ENCODE measurements around the gene GPRC5C.

GPRC5C gene

GRCh38 chr17:74453665-74454196, 21.8 kb downstream of the GPRC5C start:
- DNase-seq = no peak

- DNase-seq = peak; percentile 86
Measured at GRCh38 chr17:74454197-74455024, 22.5 kb downstream of the GPRC5C start.

DNA sequence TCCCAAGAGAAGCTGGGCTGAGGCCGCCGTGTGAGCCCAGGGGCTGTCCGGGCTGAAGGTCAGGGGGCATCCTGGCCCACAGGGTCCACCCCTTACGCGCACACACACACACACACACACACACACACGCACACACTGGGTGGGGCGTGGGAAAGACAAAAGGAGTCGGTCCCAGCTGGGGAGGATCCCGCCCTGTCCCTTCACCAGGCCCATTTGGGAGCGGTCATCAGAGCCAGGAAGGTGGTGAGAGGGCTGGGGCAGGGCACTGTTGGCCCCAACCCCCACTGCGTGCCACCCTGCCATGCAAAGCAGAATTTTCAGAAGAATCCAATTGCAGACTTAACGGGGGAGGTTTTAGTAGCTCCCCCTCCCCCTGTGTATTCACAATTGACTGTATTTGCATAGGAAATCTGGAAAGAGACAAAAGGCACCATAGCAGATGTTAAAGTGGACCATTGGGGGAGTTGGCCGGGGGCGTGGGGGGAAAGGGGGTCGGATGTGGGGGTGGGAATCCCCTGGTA, 23.2 kb downstream of the GPRC5C start:
- DNase-seq = no peak

DNA sequence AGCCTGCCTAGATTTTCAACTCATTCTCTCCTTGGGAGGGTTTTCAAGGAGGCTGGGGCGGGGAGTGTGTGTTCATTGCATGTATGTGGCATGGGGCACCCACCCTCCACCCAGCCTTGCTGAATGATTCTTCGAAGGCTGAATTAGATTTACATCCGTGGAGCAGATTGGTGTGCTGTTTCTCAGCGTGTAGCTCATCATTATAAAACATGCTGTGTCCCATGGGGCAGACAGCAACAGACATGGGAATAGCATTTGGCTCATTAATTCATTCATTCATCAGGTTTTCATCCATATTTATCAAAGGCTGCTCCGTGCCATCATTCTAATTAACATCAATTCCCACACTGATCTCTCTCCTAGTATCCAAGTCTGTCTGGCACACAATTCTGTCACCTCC, 23.9 kb downstream of the GPRC5C start:
- DNase-seq = no peak

DNA sequence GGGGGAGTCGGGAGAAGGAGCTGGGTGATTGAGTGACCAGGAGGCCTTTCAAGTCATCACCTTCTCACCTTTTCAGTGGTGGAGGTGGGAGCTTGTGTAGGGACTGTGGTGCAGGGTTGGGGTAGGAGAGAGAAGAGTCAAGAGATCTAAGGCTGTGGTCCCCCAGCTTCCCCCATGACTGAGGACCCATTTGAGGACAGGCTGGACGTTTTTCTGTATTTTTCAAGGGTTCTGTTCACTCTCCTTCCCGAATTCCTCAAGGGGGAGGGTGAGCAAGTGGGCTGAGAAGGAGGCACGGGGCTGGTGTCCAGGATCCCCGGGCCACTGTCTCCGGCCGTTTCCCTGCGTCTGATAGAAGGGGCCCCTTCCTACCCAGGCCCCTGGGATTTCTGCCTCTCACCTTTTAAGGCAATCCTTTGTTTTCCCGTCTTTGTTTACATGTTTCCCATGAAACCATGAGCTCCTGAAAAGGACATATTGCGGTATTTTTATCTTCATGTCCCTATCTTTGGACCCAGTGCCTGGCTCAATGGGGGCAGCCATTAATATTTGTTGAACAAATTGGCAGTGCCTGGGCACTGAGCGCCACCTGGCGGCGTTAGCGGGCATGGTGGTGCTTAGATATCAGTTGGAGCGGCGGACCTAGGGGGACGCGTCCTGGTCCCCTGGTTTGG, 25.4 kb downstream of the GPRC5C start:
- peak; percentile 87 for DNase-seq

DNA sequence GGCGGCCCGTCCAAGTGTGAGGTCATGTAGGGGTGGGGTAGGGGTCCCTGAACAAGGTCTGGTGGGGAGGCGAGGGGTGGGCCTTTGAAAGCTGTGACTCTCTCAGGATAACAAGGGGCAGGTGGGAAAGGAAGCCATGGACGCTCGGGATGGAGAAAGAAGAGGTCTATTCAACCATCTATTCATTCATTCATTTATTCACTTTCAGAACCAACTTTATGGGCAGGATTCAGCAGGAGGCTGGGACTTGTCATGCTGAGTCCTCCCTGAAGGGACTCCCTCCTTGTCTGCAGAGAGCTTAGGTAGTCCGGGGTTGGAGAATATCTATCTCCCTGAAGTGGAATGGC, 25.9 kb downstream of the GPRC5C start:
- no peak for DNase-seq

DNA sequence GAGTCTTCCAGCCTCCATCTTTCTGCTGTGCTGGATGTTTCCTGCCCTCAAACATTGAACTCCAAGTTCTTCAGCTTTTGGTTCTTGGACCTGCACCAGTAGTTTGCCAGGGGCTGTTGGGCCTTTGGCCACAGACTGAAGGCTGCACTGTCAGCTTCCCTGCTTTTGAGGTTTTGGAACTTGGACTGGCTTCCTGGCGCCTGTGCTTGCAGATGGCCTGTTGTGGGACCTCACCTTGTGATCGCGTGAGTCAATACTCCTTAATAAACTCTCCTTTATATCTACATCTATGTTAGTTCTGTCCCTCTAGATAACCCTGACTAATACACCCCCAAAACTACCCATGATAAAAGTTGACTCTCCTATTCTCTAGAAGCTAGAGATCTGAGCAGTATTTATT, 26.9 kb downstream of the GPRC5C start:
- no peak for DNase-seq

- no peak for DNase-seq
Measured at GRCh38 chr17:74459622-74460021, 27.7 kb downstream of the GPRC5C start.

GRCh38 chr17:74460241-74460640, 28.4 kb downstream of the GPRC5C start:
- DNase-seq = no peak

DNA sequence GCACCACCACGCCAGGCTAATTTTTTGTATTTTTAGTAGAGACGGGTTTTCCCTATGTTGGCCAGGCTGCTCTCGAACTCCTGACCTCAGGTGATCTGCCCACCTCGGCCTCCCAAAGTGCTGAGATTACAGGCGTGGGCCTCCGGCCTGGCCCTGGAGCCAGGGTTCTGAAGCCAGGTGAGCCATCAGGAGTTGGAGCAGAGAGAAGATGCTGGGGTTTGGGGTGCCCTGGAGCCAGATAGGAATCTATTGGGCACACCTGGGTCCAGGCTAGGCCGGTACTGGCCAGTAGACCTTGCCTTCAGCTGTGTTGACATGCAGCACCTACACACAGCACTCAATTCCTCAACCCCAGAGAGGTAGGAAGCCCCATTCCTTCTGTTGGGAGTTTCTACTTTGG, 29.1 kb downstream of the GPRC5C start:
- DNase-seq = no peak

GRCh38 chr17:74461611-74462010, 29.7 kb downstream of the GPRC5C start:
- DNase-seq = no peak

- DNase-seq = no peak
Measured at GRCh38 chr17:74464730-74465377, 33.0 kb downstream of the GPRC5C start.

DNA sequence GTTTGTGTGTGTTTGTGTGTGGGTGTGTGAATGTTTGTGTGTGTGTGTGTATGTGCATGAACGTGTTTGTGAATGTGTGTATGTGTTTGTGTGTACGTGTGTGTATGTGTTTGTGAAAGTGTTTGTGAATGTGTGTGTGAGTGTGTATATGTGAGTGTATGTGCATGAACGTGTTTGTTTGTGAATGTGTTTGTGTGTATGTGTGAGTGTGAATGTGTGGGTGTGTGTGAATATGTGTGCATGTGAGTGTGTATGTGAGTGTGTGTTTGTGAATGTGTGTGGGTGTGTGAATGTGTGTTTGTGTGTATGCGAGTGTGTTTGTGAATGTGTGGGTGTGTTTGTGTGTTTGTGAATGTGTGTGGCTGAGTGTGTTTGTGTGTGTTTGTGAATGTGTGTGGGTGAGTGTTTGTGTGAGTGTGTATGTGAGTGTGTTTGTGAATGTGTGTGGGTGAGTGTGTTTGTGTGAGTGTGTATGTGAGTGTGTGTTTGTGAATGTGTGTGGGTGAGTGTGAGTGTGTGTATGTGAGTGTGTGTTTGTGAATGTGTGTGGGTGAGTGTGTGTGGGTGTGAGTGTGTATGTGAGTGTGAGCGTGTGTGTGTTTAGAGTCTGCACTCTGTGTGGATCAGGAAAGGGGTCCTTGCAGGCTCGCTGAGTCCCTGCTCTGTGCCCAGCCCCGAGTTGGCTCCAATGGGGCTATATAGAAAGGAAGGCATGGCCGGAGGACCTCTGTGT, 33.7 kb downstream of the GPRC5C start:
- DNase-seq = no peak

- no peak for DNase-seq
Measured at GRCh38 chr17:74466111-74466827, 34.4 kb downstream of the GPRC5C start, which contains the start of gene CD300A. CD300A (plus strand) TSS chr17:74466634; CDS start chr17:74466704, 70 bp downstream.

DNA sequence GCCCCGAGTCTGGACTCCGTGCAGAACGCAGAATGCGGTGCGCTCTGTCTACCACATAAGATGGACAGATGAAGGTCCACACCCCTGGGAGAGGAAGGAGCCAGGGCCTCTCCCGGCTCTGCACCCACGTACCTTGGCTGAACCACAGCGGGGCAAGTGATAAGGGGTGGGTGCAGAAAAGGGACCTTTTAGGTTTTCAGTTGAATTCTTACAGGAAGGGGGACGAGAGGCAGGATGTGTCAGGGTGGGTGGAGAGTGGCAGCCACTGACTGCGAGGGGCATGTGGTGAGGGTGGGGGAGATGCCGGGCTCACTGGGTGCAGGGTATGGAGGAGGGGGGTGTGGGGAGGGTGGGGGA, 34.9 kb downstream of the GPRC5C start:
- peak; percentile 51 for DNase-seq

DNA sequence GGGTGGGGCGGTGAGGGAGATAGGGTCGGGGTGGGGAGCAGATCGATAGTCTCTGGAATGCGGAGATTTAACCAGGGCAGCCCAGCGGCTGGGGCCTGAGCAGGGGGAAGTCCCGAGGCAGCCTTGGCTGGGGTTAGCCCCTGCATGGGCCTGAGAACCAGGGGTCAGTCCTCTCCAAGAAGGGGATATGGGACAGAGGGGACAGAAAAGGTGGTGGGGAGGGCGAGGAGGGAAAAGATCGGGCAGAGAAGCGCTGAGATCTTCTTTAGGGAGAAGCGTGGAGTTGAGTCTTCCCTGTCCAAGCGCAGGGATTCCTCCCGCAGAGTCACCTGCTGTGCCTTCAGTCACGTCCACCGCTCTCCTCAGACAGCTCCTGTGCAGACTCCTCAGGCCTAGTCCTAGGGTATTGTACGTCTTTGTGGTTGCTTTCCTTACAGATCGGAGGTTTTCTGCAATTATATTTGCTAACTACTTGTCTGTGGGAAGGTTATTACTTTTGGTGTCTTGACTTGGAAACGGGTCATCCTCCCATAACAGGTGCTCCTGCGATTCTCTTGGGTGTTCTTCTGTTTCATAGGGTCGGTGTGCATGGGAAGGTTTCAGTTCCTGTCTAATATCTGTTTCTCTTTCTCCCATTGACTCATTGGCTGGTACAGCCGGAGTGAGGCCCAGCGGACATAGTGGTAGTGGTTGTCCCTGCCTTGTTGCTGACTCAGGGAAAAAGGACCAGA, 35.5 kb downstream of the GPRC5C start:
- no peak for DNase-seq

GRCh38 chr17:74471341-74471740, 39.5 kb downstream of the GPRC5C start:
- DNase-seq = no peak

DNA sequence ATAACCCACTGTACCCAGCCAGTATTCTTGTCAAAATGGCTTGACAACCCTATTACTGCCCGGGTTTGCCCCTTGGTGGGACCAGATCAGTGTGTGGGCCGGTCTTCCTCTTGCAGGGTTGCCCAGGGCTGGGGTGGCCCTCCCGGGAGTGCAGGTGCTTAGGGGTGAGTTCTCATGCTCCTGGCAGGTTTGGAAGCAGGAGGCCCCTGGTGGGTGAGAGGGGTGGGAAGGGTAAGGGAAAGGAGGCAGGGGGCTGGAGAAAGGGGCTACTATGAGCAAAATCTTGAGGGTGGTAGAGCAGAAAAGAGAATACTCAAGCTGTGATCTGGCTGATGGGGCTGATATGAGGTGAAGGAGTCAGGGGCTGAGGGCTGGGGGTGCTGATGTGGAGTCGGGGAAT, 41.0 kb downstream of the GPRC5C start:
- no peak for DNase-seq

GRCh38 chr17:74473294-74473693, 41.4 kb downstream of the GPRC5C start:
- DNase-seq = no peak

- no peak for DNase-seq
Measured at GRCh38 chr17:74474043-74474792, 42.3 kb downstream of the GPRC5C start.

DNA sequence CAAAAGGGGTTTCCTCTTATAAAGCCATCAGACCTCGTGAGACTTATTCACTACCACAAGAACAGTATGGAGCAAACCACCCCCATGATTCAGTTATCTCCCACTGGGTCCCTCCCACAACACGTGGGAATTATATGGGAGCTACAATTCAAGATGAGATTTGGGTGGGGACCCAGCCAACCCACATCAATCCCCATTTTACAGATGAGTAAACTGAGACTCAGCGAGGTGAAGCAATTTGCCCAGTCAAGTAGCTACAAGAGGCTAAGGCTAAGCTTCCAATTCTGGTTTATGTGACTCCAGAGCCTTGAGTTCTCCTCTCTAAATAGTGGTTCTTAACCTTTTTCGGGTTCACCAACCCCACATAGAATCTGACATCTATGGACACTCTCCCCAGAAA, 43.3 kb downstream of the GPRC5C start:
- DNase-seq = no peak

All from stimulated activated CD8-positive, alpha-beta memory T cell treated with anti-CD3 and anti-CD28 coated beads, Interleukin-4, amount 100 ng/mL, for 48 hours (primary cell).